Measurements from ENCODE around the gene GNA15.

DNA sequence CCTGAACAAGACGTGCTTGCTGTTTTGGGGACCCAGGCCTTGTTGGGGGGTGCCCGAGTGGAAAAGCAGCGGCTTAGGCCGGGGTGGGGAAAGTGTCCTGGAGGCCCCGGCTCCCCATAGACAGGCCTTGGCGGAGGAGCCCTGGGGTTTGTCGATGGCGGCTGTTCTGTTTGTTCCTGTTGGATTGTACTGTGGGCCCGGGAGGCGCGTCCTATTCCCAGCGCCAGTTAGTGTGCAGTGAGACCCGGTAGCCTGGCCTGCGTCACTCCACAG, 61.0 kb downstream of the GNA15 start:
- TF ChIP-seq, protein P1, sequence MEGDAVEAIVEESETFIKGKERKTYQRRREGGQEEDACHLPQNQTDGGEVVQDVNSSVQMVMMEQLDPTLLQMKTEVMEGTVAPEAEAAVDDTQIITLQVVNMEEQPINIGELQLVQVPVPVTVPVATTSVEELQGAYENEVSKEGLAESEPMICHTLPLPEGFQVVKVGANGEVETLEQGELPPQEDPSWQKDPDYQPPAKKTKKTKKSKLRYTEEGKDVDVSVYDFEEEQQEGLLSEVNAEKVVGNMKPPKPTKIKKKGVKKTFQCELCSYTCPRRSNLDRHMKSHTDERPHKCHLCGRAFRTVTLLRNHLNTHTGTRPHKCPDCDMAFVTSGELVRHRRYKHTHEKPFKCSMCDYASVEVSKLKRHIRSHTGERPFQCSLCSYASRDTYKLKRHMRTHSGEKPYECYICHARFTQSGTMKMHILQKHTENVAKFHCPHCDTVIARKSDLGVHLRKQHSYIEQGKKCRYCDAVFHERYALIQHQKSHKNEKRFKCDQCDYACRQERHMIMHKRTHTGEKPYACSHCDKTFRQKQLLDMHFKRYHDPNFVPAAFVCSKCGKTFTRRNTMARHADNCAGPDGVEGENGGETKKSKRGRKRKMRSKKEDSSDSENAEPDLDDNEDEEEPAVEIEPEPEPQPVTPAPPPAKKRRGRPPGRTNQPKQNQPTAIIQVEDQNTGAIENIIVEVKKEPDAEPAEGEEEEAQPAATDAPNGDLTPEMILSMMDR (IDR thresholded peaks at IDR 0.05), result no peak
- TF ChIP-seq POLR2AphosphoS5 (IDR thresholded peaks at IDR 0.05), result no peak
- no peak for TF ChIP-seq POLR2A (IDR thresholded peaks at IDR 0.05)
- no peak for TF ChIP-seq EP300 (IDR thresholded peaks at IDR 0.05)
